Stomach smooth muscle (tissue), 2 donors: ENCODE data around the gene GALNT7.
"Not testable (repeated sequence)": the region's sequence is repeated elsewhere in the genome, so short reads cannot be mapped to it uniquely, and the experiment has no call there.

Experiments
- H3K27ac ChIP-seq: one replicate; pipeline ENCODE4 v1.7.0; 2013; ENCODE audit warnings: mild to moderate bottlenecking, low read length, inconsistent platforms
- H3K27me3 ChIP-seq, 2 donors: one replicate each; pipeline ENCODE4 v1.7.0; 2013; ENCODE audit warnings: low read length in 2 of 2; ENCODE audit not compliant: insufficient read depth in 2 of 2, control insufficient read depth in 1 of 2
- H3K36me3 ChIP-seq, 2 donors: one replicate each; pipeline ENCODE4 v1.7.0; 2013; ENCODE audit warnings: low read length in 2 of 2; ENCODE audit not compliant: control insufficient read depth in 2 of 2, insufficient read depth in 2 of 2
- H3K4me1 ChIP-seq: one replicate; pipeline ENCODE4 v1.7.0; 2013; ENCODE audit warnings: low read length; ENCODE audit not compliant: control insufficient read depth, insufficient read depth
- H3K4me3 ChIP-seq, 2 donors: one replicate each; pipeline ENCODE4 v1.7.0; 2013; ENCODE audit warnings: low read length in 2 of 2
- H3K9ac ChIP-seq, 2 donors: one replicate each; pipeline ENCODE4 v1.7.0; 2013; ENCODE audit warnings: low read length in 2 of 2, mild to moderate bottlenecking in 1 of 2
- H3K9me3 ChIP-seq, 2 donors: one replicate each; pipeline ENCODE4 v1.7.0; 2013; ENCODE audit warnings: low read length in 2 of 2; ENCODE audit not compliant: control insufficient read depth in 2 of 2
- donor health status: healthy.
- donor health status: Pancreatic carcinoma.

The GALNT7 gene

DNA sequence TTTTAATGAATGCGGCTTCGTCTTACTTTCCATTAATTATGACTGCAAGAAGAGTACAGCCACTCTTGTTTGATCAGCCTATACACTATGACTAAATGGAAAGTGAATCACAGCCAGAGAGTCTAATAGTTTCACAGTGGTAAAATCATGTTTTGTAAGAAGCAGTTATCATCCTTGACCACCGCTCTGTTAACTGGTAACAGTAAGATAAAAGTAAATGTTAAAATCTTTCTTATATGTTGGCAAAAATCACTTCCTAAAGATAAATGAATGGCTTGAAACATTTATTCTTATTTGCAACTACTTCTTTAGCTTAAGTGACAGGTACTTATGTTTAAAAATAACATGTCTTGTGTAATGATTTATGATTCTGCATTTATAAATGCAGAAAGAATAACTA lies 13.2 kb downstream of the GALNT7 start:
- no peaks in the 10 kb centered on the region for H3K27me3 ChIP-seq
- H3K4me3 ChIP-seq = no peak overlapping the region
- no peak overlapping the region for H3K27ac ChIP-seq
- H3K4me1 ChIP-seq = no peaks in the 10 kb centered on the region
- H3K36me3 ChIP-seq = no peaks in the 10 kb centered on the region
- H3K9ac ChIP-seq = no peak overlapping the region
- no peaks in the 10 kb centered on the region for H3K9me3 ChIP-seq

GRCh38 chr4:173182403-173182802 lies 13.8 kb downstream of the GALNT7 start:
- no peak overlapping the region for H3K9ac ChIP-seq
- no peak overlapping the region for H3K4me3 ChIP-seq
- no peaks in the 10 kb centered on the region for H3K4me1 ChIP-seq
- H3K9me3 ChIP-seq = no peaks in the 10 kb centered on the region
- no peak overlapping the region for H3K27ac ChIP-seq
- no peaks in the 10 kb centered on the region for H3K36me3 ChIP-seq
- H3K27me3 ChIP-seq = no peaks in the 10 kb centered on the region

DNA sequence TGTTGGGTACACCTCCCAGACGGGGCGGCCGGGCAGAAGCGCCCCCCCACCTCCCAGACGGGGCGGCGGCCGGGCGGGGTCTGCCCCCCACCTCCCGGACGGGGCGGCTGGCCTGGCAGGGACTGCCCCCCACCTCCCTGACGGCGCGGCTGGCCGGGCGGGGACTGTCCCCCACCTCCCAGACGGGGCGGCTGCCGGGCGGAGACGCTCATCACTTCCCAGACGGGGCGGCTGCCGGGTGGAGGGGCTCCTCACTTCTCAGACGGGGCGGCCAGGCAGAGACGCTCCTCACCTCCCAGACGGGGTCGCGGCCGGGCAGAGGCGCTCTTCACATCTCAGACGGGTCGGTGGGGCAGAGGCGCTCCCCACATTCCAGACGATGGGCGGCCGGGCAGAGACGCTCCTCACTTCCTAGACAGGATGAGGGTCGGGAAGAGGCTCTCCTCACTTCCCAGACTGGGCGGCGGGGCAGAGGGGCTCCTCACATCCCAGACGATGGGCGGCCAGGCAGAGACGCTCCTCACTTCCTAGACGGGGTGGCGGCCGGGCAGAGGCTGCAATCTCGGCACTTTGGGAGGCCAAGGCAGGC lies 15.1 kb downstream of the GALNT7 start:
- not testable (repeated sequence) for H3K4me1 ChIP-seq, H3K36me3 ChIP-seq, H3K9me3 ChIP-seq, H3K27me3 ChIP-seq, H3K27ac ChIP-seq, H3K9ac ChIP-seq, H3K4me3 ChIP-seq

- Histone ChIP-seq H3K27ac (no peak overlapping the region), H3K36me3 (no peaks in the 10 kb centered on the region), H3K4me1 (no peaks in the 10 kb centered on the region), H3K9me3 (no peaks in the 10 kb centered on the region), H3K4me3 (no peak overlapping the region), H3K27me3 (no peaks in the 10 kb centered on the region), H3K9ac (no peak overlapping the region)
Measured at GRCh38 chr4:173185847-173186510, 17.4 kb downstream of the GALNT7 start.

- H3K9me3 ChIP-seq = no peaks in the 10 kb centered on the region
- H3K36me3 ChIP-seq = no peaks in the 10 kb centered on the region
- no peak overlapping the region for H3K4me3 ChIP-seq
- H3K27me3 ChIP-seq = no peaks in the 10 kb centered on the region
- no peak overlapping the region for H3K9ac ChIP-seq
- no peak overlapping the region for H3K27ac ChIP-seq
- no peaks in the 10 kb centered on the region for H3K4me1 ChIP-seq
Measured at GRCh38 chr4:173187732-173188131, 19.1 kb downstream of the GALNT7 start.

GRCh38 chr4:173188648-173189047 lies 20.0 kb downstream of the GALNT7 start:
- Histone ChIP-seq H3K4me3 (no peak overlapping the region), H3K9ac (no peak overlapping the region), H3K27ac (no peak overlapping the region), H3K9me3 (no peaks in the 10 kb centered on the region), H3K36me3 (no peaks in the 10 kb centered on the region), H3K4me1 (no peaks in the 10 kb centered on the region), H3K27me3 (no peaks in the 10 kb centered on the region)

GRCh38 chr4:173189117-173189693 lies 20.6 kb downstream of the GALNT7 start:
- H3K9ac ChIP-seq = no peak overlapping the region
- no peaks in the 10 kb centered on the region for H3K4me1 ChIP-seq
- H3K36me3 ChIP-seq = no peaks in the 10 kb centered on the region
- no peaks in the 10 kb centered on the region for H3K9me3 ChIP-seq
- no peaks in the 10 kb centered on the region for H3K27me3 ChIP-seq
- H3K4me3 ChIP-seq = no peak overlapping the region
- H3K27ac ChIP-seq = no peak overlapping the region

DNA sequence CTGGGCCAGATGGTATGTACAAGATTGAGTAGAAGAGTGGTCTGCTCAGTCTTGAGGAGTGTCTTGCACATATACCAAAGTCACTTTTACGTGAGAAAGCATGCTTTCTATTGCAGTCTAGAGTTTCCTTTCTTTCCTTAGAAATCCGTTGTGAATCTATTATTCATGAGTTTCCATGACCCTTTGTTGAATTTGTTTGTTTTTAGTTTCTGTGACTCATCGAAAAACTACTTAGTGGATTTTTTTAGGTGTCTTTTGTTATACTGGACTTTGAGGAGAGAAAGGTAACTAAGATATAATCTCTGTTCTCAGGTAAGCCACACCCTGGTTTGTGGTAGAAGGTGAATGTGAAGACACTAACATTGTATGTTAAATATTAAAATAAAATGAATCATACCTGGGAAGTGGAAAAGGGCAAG lies 23.0 kb downstream of the GALNT7 start:
- Histone ChIP-seq H3K27me3 (no peaks in the 10 kb centered on the region), H3K27ac (no peak overlapping the region), H3K36me3 (no peaks in the 10 kb centered on the region), H3K4me3 (no peak overlapping the region), H3K9ac (no peak overlapping the region), H3K4me1 (no peaks in the 10 kb centered on the region), H3K9me3 (no peaks in the 10 kb centered on the region)

DNA sequence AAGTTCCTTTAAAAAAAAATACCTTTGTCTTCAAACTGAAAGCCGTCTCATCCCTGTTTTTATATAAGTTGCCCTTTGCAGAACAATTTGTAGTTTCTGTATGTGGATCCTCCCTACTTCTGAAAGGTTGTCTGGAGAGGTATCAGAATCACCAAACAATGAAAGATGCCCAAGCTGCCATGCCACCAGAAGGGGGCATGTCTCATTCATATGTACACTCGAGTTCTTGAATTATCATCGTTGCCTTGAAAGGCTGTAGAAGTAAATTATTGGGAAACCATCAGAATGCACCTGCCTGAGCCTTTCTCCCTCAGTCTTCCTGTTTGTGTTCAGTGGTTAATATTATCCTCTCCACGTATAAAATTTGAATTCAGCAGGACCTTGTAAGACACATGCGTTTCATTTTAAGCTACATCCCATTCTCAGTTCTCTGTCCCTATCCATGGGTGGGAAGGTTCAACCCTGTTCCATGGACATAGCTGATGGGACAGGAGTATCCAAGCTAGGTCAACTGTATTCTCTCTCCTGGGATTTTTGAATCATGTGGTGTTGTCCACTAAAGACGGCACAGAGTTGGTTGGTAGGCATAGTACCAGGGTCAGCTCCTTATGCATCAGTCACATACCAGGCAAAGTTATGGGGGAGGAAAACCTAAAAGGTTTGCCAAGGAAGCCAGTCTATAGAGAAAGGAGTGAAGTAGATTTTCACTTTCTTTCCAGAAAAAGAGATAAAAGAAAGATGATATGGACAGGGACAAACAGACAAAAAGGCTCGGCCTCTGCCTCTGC lies 24.0 kb downstream of the GALNT7 start:
- H3K27ac ChIP-seq = no peak overlapping the region
- H3K4me3 ChIP-seq = no peak overlapping the region

GRCh38 chr4:173194157-173194556 lies 25.5 kb downstream of the GALNT7 start:
- H3K27me3 ChIP-seq = no peaks in the 10 kb centered on the region
- no peak overlapping the region for H3K4me3 ChIP-seq
- H3K36me3 ChIP-seq = no peaks in the 10 kb centered on the region
- H3K9ac ChIP-seq = no peak overlapping the region
- H3K4me1 ChIP-seq = no peaks in the 10 kb centered on the region
- no peak overlapping the region for H3K27ac ChIP-seq
- H3K9me3 ChIP-seq = no peaks in the 10 kb centered on the region

More for the DNA sequence above, 24.0 kb downstream of the GALNT7 start:
- Histone ChIP-seq H3K27me3 (no peaks in the 10 kb centered on the region), H3K9ac (no peak overlapping the region), H3K9me3 (no peaks in the 10 kb centered on the region), H3K4me1 (no peaks in the 10 kb centered on the region), H3K36me3 (no peaks in the 10 kb centered on the region)
